MM.1S (cell line): ENCODE measurements around the gene ATRN.

Source experiments
- CTCF ChIP-seq: fragments of 300-600 bp; sonication (generic); IDR thresholded peaks from 2 replicates; pipeline ENCODE4 v1.5.1; 2016; ENCODE audit warnings: antibody characterized with exemption, low read length, mixed read lengths
- EZH2 ChIP-seq: fragments of 300-600 bp; sonication (generic); optimal IDR thresholded peaks from 2 replicates; pipeline ENCODE3; 2017; ENCODE audit warnings: low read depth, mild to moderate bottlenecking, antibody characterized with exemption, low read length, mixed read lengths

GRCh38 chr20:3470627-3471396, at the start of gene ATRN:
- no peak for TF ChIP-seq EZH2
- TF ChIP-seq CTCF: no peak
